Tibial nerve (tissue), 4 donors: ENCODE results near the gene GRIP2. TPM values are rescaled to one million over a fixed set of nuclear protein-coding genes. Genes with fewer than 3 reads are reported as not detected.

Experiments used
- DNase-seq, 2 donors: peaks; one replicate each; pipeline ENCODE4 v3.0.0-alpha.2; 2019; ENCODE audit warnings: low spot score in 2 of 2
- H3K27ac ChIP-seq, 4 donors: fragments of 200-600 bp; sonication (generic) in 3 of 4; one replicate each; pipeline ENCODE4 v1.5.1; 2017 to 2019; ENCODE audit warnings: mild to moderate bottlenecking in 1 of 4
- H3K27me3 ChIP-seq, 2 donors: fragments of 200-600 bp; sonication (generic) in 1 of 2; one replicate each; pipeline versions ENCODE4 v1.5.1 to v1.6.0; 2017 to 2019
- H3K36me3 ChIP-seq, 3 donors: fragments of 200-600 bp; sonication (generic); one replicate each; pipeline ENCODE4 v1.5.1; 2018 to 2019
- H3K4me1 ChIP-seq, 4 donors: fragments of 200-600 bp; sonication (generic) in 3 of 4; one replicate each; pipeline ENCODE4 v1.5.1; 2017 to 2019
- H3K4me3 ChIP-seq, 4 donors: fragments of 200-600 bp; sonication (generic) in 3 of 4; one replicate each; pipeline ENCODE4 v1.5.1; 2017 to 2019; ENCODE audit warnings: mild to moderate bottlenecking in 1 of 4, moderate library complexity in 1 of 4
- H3K9me3 ChIP-seq, 4 donors: fragments of 200-600 bp; sonication (generic) in 3 of 4; one replicate each; pipeline ENCODE4 v1.5.1; 2017 to 2019
- EP300 ChIP-seq, 2 donors: sonication (generic); formaldehyde crosslinking; IDR thresholded peaks; one replicate each; pipeline ENCODE4 v1.6.1; 2017; ENCODE audit warnings: antibody characterized with exemption in 2 of 2, mild to moderate bottlenecking in 1 of 2
- POLR2A ChIP-seq, 2 donors: fragments of 450-650 bp; IDR thresholded peaks; one replicate each; pipeline ENCODE4 v1.6.1; 2017; ENCODE audit warnings: antibody characterized with exemption in 2 of 2, mild to moderate bottlenecking in 2 of 2, moderate library complexity in 2 of 2
- WGBS, 2 donors: methylation state at CpG; one replicate each; pipeline ENCODE4 v1.1.5; 2018; 5-methylcytosine and 5-hydroxymethylcytosine counted together
- total RNA-seq, 4 donors: library from RNA; depleted of rRNA; stranded (reverse); fragments of >200 nt; gene quantifications; one replicate each; pipeline ENCODE4 v1.1.0, GENCODE V29; 2016
- TF ChIP-seq, protein P1 (sequence below), 5 experiments: fragments of 200-600 bp in 3 of 5; fragments of 450-650 bp in 2 of 5; sonication (generic) in 3 of 5; IDR thresholded peaks; one replicate each; pipeline ENCODE4 v1.5.1; 2016 to 2019; ENCODE audit warnings: antibody characterized with exemption in 5 of 5, mild to moderate bottlenecking in 3 of 5, moderate library complexity in 2 of 5

GRIP2 gene
- total RNA-seq, 4 donors from 2014 or later, result 0.21 to 1.5 (median 0.99) TPM

DNA sequence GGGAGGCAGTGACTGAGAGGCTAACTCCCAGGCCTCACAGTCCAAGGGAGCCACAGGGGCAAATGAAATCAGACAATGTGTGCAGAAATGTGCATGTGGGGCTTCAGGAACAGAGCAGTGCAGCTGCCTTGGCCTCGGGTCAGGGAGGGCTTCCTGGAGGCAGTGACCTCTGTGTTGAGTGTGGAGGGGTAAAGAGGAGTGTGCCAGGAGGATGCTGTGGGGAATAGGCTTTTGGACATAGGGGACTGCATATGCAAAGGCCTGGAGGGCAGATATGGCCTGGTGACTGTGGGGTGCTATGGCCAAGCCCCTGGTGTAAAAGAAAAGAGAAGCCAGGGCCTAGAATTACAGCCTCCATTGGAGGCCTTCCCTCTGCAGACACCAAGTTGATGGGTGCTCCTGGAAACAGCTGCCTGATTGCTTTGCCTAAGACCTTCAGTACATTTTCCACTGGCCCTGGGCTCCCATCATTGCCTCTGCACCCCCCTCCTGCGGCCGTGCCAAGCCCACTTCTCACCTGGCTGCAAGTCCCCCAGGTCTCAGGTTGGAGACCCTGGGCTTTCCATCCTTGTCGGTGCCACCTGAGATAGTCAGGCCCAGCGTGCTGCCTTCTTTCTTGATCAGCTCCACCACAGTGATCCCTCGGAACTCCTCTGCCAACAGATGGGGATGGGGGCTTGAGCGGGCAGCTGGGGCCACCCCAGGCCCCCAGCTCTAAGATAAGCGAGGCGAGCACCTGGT, 15.1 kb downstream of the GRIP2 start:
- no peak for DNase-seq
- no peak for TF ChIP-seq EP300 (IDR thresholded peaks at IDR 0.05)
- no peak for TF ChIP-seq POLR2A (IDR thresholded peaks at IDR 0.05)
- TF ChIP-seq, protein P1, sequence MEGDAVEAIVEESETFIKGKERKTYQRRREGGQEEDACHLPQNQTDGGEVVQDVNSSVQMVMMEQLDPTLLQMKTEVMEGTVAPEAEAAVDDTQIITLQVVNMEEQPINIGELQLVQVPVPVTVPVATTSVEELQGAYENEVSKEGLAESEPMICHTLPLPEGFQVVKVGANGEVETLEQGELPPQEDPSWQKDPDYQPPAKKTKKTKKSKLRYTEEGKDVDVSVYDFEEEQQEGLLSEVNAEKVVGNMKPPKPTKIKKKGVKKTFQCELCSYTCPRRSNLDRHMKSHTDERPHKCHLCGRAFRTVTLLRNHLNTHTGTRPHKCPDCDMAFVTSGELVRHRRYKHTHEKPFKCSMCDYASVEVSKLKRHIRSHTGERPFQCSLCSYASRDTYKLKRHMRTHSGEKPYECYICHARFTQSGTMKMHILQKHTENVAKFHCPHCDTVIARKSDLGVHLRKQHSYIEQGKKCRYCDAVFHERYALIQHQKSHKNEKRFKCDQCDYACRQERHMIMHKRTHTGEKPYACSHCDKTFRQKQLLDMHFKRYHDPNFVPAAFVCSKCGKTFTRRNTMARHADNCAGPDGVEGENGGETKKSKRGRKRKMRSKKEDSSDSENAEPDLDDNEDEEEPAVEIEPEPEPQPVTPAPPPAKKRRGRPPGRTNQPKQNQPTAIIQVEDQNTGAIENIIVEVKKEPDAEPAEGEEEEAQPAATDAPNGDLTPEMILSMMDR (IDR thresholded peaks at IDR 0.05), result no peak
- H3K4me1 ChIP-seq, result peaks cover 0 to 24% (median 0%) of the 10 kb centered on the region in 4 donors
- peak overlapping the region in 2 of 4 donors; percentile 1 to 15 for H3K4me3 ChIP-seq
- peak overlapping the region in 3 of 4 donors; percentile 26 to 55 (median 46) for H3K27ac ChIP-seq
- H3K36me3 ChIP-seq, result no peaks in the 10 kb centered on the region
- 84 to 85% methylated on average over 9 of the region's 9 CpGs for WGBS, 2 donors
- peaks cover 0 to 6% (median 0%) of the 10 kb centered on the region in 4 donors for H3K9me3 ChIP-seq
- no peaks in the 10 kb centered on the region for H3K27me3 ChIP-seq

DNA sequence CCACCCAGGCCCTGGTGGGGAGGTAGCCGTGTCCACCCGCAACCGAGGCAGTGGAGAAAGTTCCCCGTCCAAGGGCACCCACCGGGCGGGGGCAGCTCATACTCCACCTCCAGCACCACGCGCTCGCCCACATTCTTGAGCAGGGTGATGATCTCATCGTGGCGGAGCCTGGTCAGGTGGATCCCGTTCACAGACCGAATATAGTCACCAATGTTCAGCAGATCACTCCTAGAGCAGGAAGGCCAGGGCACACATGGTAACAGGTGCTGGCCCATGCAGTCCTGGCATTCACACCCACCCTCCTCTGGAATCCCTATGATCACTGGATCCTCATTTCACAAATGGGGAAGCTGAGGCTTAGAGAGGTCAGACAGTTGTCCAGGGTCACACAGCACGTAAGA, 15.8 kb downstream of the GRIP2 start:
- Histone ChIP-seq H3K9me3 (no peaks in the 10 kb centered on the region), H3K36me3 (no peaks in the 10 kb centered on the region), H3K4me1 (peaks cover 0 to 24% (median 0%) of the 10 kb centered on the region in 4 donors), H3K27ac (peak overlapping the region in 1 of 4 donors; percentile 40), H3K27me3 (no peaks in the 10 kb centered on the region), H3K4me3 (no peak overlapping the region)
- TF ChIP-seq EP300 (IDR thresholded peaks at IDR 0.05) (no peak), POLR2A (IDR thresholded peaks at IDR 0.05) (no peak)
- TF ChIP-seq, protein P1 (IDR thresholded peaks at IDR 0.05), result no peak
- WGBS, 2 donors, result 91% methylated on average over 9 to 14 of the region's 14 CpGs
- peak in 1 of 2 donors; percentile 11 for DNase-seq

DNA sequence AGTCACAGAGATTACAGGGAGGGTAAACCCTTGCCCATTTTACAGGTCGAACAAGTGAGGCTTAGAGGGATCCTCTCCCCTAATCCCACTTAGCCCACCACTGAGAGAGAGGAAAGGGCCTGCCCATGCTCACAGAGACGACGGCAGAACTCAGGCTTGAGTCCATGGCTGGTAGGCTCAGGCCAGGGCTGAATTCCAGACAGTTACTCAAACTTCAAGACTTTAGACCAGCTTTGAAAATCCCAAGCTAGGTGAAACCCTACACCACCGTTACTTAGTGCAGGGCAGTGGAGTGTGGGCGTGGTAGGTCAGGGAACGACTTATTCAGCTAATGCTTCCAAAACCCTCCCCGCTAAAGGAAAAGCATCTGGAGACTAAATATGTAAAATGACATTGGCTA, 16.4 kb downstream of the GRIP2 start:
- no peak for DNase-seq
- 47 to 68% methylated on average over 7 of the region's 7 CpGs for WGBS, 2 donors

DNA sequence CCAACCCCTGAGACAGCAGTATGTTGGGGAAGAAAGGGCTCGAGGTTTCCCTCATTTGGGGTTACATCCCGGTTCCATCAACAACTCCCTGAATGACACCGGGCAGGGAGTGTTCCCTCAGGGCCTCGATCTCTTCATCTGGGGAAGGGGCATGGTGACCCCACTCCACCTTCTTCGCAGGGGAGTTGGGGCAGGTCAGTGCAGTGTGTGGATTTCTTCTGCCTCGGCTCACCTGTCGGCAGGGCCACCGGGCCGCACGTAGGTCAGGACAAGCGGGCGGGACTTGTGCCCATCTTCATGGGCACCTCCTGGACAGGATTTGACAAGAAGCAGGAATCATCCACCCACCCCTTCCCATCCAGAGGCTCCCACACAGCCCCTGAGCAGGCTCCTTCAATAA, 17.4 kb downstream of the GRIP2 start:
- WGBS, 2 donors, result 87% methylated on average over 12 of the region's 12 CpGs
- Histone ChIP-seq H3K27ac (peak overlapping the region in 2 of 4 donors; percentile 17 to 28), H3K4me3 (no peak overlapping the region), H3K4me1 (peaks cover 0 to 24% (median 0%) of the 10 kb centered on the region in 4 donors), H3K27me3 (no peaks in the 10 kb centered on the region), H3K36me3 (no peaks in the 10 kb centered on the region), H3K9me3 (no peaks in the 10 kb centered on the region)
- TF ChIP-seq EP300 (IDR thresholded peaks at IDR 0.05), result no peak
- no peak for TF ChIP-seq POLR2A (IDR thresholded peaks at IDR 0.05)
- TF ChIP-seq, protein P1 (IDR thresholded peaks at IDR 0.05), result no peak
- no peak for DNase-seq

More for the DNA sequence above, 16.4 kb downstream of the GRIP2 start:
- TF ChIP-seq EP300 (IDR thresholded peaks at IDR 0.05) (no peak), POLR2A (IDR thresholded peaks at IDR 0.05) (no peak)
- TF ChIP-seq, protein P1 (IDR thresholded peaks at IDR 0.05), result no peak
- Histone ChIP-seq H3K27me3 (no peaks in the 10 kb centered on the region), H3K4me3 (no peak overlapping the region), H3K27ac (peak overlapping the region in 1 of 4 donors; percentile 40), H3K9me3 (no peaks in the 10 kb centered on the region), H3K4me1 (peaks cover 0 to 24% (median 0%) of the 10 kb centered on the region in 4 donors), H3K36me3 (no peaks in the 10 kb centered on the region)

DNA sequence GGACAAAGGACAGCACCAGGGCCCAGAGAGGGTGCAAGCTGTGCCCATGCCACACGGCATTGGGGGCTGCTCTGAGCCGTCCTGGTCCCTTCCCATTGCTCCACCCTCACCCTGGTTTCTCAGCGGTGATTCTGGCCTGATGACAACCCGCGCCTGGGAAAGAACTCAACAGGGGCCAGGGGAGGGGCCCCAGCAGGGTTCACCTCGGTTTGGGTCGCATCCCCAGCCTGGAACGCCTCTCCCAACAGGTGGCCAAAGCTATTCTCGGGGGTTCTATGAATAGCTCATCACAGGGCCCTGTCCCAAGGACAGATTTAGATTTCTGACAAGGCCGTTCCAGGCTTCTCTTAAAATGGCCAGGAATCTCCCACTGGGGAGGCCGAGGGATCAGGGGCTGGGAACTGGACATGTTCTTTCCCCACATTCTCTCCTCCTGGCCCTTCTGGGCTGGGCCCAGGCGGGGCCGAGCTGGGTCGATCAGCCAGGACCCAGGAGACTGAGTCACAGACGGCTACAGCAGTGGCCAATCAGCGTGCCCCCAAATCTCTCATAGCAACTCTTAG, 17.9 kb downstream of the GRIP2 start:
- Histone ChIP-seq H3K27me3 (no peaks in the 10 kb centered on the region), H3K4me1 (peaks cover 0 to 24% (median 0%) of the 10 kb centered on the region in 4 donors), H3K27ac (peak overlapping the region in 2 of 4 donors; percentile 17 to 28), H3K9me3 (no peaks in the 10 kb centered on the region), H3K4me3 (no peak overlapping the region), H3K36me3 (no peaks in the 10 kb centered on the region)
- WGBS, 2 donors, result 56 to 57% methylated on average over 14 to 16 of the region's 16 CpGs
- no peak for DNase-seq
- TF ChIP-seq EP300 (IDR thresholded peaks at IDR 0.05) (no peak), POLR2A (IDR thresholded peaks at IDR 0.05) (no peak)
- TF ChIP-seq, protein P1 (IDR thresholded peaks at IDR 0.05), result no peak
